Fibroblast of villous mesenchyme (primary cell): ENCODE results near the gene FNIP1. TPM values are rescaled to one million over a fixed set of nuclear protein-coding genes. Genes with fewer than 3 reads are reported as not detected.
A peak's percentile ranks its signal among the peaks of the same experiment; 100 is the strongest.

Source experiments
- DNase-seq: peaks from one replicate; pipeline ENCODE4 v3.0.0-alpha.2; 2010; ENCODE audit warnings: low read depth
- H3K4me3 ChIP-seq: 2 replicates; pipeline ENCODE4 v1.5.1; 2011; ENCODE audit warnings: low read depth, mild to moderate bottlenecking, low read length
- total RNA-seq: library from RNA; depleted of rRNA; stranded (reverse); fragments of >200 nt; gene quantifications from 2 replicates; pipeline ENCODE4 v1.2.3, GENCODE V29; 2012
- TF ChIP-seq, protein P1 (sequence below): IDR thresholded peaks from 2 replicates; pipeline ENCODE4 v1.5.1; 2012; ENCODE audit warnings: low read depth, mild to moderate bottlenecking, low read length; ENCODE audit not compliant: insufficient read depth

The FNIP1 gene
- total RNA-seq, 1 donor: 67.8 TPM

DNA sequence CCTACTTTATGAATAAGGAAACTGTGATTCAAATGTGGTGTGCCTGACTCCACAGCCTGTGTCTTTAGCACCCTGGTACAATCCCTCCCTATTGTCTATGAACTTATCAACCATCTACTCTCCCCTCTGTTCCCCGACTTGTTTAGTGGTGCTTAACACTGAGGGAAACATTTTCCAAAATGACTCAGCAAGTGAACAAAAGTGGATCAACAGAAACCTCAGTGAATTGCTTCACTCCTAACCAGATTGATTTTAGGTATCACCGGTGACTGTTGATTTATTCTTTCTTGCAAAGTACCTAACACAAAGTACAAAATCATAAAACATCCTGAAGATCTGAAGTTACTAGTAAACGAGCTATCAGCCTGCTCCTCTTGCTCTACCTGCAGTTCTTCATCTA, 119.7 kb downstream of the FNIP1 start:
- no peak overlapping the region for H3K4me3 ChIP-seq
- TF ChIP-seq, protein P1, sequence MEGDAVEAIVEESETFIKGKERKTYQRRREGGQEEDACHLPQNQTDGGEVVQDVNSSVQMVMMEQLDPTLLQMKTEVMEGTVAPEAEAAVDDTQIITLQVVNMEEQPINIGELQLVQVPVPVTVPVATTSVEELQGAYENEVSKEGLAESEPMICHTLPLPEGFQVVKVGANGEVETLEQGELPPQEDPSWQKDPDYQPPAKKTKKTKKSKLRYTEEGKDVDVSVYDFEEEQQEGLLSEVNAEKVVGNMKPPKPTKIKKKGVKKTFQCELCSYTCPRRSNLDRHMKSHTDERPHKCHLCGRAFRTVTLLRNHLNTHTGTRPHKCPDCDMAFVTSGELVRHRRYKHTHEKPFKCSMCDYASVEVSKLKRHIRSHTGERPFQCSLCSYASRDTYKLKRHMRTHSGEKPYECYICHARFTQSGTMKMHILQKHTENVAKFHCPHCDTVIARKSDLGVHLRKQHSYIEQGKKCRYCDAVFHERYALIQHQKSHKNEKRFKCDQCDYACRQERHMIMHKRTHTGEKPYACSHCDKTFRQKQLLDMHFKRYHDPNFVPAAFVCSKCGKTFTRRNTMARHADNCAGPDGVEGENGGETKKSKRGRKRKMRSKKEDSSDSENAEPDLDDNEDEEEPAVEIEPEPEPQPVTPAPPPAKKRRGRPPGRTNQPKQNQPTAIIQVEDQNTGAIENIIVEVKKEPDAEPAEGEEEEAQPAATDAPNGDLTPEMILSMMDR: no peak
- no peak for DNase-seq

DNA sequence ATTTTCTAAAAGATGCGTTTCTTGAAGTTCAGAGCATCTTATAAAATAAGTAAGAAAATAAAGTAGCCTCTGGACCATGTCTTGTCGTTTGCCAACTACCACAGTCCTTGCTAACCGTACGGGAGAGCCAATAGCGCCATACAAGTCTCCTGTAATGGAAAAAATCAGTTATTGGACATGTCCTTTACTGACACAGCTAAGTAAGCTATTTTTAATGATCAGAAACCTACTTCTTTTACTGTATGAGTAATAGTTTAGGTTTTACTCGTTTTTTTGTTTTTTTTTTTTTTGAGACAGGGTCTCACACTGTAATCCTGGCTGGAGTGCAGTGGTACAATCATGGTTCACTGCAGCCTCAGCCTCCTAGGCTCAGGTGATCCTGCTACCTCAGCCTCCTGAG, 124.0 kb downstream of the FNIP1 start:
- no peak for DNase-seq
- no peak overlapping the region for H3K4me3 ChIP-seq
- TF ChIP-seq, protein P1: no peak

DNA sequence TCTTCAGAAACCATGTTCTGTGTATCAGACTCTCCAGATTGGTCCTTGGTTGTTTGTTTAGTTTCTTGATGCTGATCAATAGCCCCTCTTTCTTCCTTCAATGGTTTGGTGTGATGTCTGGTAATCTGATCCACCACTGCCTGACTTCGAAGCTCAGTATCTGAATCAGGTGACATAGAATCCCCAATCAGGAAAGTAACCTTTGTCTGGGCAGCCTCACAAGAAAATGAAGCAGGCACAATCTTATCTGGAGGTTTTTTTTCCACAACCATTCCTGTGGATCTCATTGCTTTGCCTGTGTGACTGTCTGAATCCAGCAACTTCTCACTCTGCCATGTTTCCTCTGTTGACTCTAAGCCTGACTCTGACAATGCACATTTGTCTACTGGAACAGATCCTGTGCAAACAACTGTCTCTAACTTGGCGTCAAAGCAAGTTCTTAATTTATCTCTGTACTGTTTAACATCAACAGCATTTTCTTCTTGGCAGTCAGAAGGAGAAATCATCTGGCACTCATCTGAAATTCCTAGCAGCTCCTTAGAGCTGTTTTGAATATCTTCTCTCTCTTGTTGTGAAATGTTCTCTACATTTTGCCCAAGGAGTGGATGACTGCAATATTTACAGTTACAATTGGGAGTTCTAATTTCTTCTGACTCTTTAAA, 124.7 kb downstream of the FNIP1 start:
- TF ChIP-seq, protein P1: no peak
- H3K4me3 ChIP-seq: no peak overlapping the region

DNA sequence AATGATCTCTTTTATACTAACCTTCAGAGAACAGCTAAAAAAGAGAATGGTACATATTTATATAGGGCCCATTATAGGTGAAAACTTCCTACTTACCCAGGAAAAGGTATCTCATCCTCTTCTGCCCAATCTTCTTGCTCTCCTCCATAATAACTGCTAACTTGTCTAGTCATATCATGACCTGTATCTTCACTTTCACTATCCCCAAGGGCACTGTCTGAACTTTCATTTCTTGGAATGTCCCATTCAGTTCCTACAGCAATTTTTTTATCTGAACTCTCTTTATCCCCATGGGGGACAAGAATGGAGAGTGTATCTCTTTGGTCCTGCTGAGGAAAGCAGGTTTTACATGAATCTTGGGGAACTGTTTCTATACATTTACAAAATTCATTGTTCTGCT, 125.4 kb downstream of the FNIP1 start:
- no peak overlapping the region for H3K4me3 ChIP-seq
- peak; percentile 38 for DNase-seq
- TF ChIP-seq, protein P1: no peak

More for the DNA sequence above, 124.7 kb downstream of the FNIP1 start:
- DNase-seq: peak; percentile 94

DNA sequence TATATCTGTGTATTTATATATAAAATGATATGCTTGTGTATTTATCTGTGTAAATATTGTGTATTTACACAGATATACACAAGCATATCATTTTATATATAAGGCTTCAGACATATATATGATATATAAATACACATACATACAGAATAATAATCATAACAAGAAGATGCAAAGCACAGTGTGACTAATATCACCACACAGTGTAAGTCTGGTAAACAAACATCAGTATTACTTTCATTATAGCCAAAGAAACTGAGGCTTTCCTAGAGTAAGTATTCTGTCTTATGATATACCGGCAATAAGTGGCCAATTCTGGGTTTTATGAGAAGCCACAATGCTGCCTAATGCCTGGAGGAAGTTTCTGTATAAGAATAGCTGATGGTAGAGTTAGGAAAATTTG, 131.9 kb downstream of the FNIP1 start:
- TF ChIP-seq, protein P1: no peak
- no peak for DNase-seq
- H3K4me3 ChIP-seq: no peak overlapping the region

DNA sequence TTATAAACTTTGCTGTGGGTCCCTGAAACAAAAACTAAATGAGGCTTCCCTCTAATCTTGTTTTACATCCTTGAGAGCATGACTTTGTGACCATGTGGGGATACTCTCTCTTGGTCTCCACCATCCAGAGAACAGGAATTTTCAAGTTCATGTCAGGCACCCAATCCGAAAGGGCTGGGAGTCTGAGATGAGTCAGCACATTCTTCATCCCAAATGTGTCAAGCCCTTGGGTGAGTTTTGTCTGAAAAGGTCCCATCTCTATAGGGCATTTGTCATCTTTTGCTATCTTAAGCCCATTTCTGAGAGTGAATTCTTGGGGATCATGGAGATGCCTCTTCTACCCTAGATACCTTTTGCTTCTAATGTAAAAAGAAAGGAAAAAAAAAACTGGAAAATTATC, 134.9 kb downstream of the FNIP1 start:
- TF ChIP-seq, protein P1: no peak
- H3K4me3 ChIP-seq: no peak overlapping the region
- no peak for DNase-seq

DNA sequence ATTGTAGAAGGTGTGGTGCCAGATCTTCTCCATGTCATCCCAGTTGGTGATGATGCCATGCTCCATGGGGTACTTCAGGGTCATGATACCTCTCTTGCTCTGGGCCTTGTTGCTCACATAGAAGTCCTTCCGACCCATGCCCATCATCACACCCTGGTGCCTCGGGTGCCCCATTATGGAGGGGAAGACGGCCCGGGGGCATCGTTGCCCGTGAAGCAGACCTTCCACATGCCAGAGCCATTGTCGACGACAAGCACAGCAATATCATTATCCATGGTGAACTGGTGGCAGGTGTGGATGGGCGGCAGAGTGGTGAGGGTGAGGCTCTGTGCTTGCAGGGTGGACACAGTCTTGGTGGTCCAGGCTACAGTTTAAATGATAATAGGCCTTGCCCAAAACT, 137.0 kb downstream of the FNIP1 start:
- H3K4me3 ChIP-seq: no peak overlapping the region

More for the DNA sequence above, 137.0 kb downstream of the FNIP1 start:
- TF ChIP-seq, protein P1: no peak
- DNase-seq: no peak
